NCI-H2029 (cell line): ENCODE measurements around the gene FKBP1C.
"Not testable (repeated sequence)": the region's sequence is repeated elsewhere in the genome, so short reads cannot be mapped to it uniquely, and the experiment has no call there.

Experiments
- DNase-seq: peaks from one replicate; lab custom pipeline; 2025; lab: John Stamatoyannopoulos, UW

FKBP1C gene

DNA sequence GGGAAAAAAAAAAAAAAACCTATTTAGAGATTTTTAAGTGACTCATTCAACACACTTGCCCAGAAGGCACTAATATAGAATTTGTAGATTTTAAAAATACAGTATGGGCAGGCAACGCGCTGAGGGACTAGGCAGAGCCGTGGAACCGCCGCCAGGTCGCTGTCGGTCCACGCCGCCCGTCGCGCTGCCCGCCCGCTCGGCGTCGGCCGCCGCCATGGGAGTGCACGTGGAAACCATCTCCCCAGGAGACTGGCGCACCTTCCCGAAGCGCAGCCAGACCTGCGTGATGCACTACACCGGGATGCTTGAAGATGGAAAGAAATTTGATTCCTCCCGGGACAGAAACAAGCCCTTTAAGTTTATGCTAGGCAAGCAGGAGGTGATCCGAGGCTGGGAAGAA is at the start of gene FKBP1C:
TSS of gene FKBP1C (plus strand) at position 127 of the 400 bp plus-strand sequence.
- not testable (repeated sequence) for DNase-seq

DNA sequence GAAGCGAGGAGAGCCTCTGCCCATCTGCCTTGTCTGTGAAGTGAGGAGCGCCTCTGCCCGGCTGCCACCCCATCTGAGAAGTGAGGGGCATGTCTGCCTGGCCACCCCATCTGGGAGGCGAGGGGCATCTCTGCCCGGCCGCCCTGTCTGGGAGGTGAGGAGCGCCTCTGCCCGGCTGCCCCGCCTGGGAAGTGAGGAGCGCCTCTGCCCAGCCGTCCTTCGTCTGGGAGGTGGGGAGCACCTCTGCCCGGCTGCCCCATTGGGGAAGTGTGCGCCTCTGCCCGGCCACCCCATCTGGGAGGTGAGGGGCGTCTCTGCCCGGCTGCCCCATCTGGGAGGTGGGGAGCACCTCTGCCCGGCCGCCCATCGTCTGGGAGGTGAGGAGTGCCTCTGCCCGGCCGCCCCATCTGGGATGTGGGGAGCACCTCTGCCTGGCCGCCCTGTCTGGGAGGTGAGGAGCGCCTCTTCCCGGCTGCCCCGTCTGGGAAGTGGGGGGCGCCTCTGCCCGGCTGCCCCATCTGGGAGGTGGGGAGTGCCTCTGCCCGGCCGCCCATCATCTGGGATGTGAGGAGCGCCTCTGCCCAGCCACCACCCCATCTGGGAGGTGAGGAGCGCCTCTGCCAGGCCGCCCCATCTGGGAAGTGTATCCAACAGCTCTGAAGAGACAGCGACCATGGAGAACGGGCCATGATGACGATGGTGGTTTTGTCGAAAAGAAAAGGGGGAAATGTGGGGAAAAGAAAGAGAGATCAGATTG is 47.0 kb upstream of the FKBP1C start:
- not testable (repeated sequence) for DNase-seq

DNA sequence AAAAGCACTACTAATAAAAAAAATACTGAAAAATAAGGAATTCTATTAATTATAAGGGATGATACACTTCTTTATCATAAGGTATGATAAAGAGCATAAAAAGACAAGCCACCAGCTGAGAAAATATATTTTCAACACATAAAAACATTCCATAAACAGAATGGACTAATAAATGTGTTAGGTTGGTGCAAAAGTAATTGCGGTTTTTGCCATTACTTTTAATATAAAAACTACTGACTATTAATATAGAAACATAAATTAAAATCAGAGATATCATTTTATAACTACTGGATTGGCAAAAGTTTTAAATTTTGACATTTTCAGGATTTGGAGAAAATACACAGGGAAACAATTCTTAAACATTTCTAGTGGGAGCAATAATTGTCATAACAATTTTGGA is 37.1 kb upstream of the FKBP1C start:
- no peak for DNase-seq

DNA sequence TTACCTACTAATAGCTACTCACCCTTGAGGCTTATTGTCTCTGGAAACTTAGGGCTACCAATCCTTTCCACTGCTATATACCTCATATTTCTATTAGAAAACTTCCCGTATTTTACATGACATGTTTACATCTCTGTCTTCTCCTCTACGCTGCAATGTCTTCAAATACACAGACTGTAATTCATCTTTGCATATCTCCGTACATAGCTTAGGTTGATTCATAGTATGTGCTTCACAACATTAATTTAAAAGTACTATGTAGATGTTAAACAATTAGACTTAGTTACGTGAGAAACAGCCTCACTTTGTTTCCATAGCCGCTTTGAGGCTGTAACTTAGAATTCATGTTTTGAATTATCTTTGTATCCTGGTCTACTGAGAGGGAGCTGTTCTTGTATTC is 35.1 kb upstream of the FKBP1C start:
- no peak for DNase-seq

DNA sequence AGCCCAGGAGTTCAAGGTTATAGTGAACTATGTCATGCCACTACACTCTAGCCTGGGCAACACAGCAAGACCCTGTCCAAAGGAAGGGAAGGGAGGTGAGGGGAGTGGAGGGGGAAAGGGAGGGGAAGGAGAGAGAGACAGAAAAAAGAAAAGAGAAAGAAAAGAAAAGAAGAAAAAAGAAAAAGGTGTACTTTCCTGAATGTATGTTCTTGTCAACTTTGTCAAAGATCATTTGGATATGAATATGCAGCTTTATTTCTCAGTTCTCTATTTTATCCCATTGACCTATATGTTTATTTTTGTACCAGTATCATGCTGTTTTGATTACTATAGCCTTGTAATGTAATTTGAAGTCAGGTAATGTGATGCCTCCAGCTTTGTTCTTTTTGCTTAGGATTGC is 30.9 kb upstream of the FKBP1C start:
- no peak for DNase-seq

DNA sequence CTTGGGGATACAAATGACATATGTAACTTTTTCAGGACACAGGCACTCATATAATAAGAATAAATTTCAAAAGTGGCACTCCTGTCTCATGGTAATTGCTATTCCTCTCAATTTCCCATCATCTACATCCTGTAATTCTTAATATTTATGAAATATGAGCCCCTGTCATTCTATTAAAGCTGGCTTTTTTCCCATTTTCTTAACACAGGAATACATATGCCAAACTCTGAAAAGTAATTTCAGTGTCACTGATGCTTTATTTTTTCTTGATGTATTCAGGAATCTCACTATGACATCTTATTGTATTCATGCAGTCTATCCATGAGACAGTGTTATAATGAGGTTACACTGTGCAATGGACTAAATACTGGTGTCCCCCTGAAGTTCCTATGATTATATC is 24.3 kb upstream of the FKBP1C start:
- DNase-seq: no peak

DNA sequence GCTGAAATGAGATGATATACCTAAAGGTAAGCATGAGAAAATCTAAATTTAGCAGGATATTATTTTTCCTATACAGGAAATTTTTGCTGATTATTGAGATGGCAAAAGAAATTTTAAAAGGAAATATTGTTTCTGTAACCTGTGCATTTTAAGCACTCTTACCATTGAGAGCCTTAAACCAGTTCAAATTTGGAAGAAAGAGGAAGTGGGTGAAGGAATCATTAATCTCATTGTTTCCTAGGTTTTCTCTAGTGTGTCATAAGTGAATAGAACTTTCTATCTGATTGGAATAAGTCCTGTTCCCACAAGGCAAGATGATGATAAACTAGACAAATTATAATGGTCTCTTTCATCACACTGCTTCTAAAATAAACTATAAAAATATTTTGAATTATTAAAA is 22.4 kb upstream of the FKBP1C start:
- DNase-seq: no peak

DNA sequence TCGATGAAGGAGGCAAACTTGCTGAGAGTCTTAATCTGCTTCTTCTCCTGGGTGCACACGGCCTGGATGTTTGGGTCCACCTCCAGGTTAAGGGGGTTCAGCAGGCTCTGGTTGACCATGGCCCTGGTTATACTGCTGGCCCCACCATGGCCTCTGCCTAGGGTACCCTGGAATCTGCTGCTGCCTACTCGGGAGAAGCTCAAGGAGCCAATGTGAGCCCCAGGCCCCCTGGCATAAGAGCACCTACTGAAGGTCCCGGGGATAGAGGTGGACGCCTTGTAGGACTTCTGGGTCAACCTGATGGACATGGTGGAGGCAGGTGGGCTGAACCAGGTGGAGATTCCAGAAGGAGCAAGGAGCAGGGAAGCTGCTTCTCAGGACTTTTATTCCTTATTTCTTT is 17.9 kb upstream of the FKBP1C start:
- DNase-seq: no peak

DNA sequence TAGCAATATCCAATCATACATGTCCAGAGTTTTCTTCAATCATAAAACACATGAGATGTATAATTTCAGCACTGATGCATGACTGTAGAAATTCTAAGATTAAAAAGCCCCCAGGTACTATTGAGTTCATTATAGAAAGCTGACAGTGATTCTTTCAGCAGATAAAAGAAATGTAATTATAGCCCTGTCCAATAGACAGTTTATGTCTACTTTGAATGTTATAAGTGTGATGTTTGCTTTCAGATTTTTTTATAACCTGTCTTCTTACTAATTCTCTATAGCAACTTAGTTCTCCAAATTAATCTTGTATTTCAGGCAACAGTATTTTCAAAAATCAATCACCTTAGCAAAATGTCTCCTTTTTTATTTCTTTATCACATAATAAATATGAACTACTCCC is 13.5 kb upstream of the FKBP1C start:
- DNase-seq: no peak

DNA sequence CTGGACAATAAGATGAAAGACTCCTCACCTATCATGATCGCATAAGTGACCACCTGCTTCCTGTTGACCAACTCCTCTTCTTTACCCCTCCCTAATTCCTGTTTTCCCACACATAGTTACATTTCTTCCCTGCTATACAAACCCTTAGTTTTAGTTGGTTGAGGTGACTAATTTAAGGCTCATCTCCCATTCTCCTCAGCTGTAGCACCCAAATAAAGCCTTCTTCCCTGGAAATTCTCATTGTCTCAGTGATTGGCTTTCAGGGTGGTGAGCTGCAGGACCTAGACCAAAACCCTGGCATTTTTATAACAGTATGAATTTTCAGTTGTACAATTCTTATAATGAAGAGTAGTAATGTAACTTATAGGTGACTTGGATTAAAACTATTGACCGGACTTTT is 2.1 kb downstream of the FKBP1C start:
- no peak for DNase-seq

DNA sequence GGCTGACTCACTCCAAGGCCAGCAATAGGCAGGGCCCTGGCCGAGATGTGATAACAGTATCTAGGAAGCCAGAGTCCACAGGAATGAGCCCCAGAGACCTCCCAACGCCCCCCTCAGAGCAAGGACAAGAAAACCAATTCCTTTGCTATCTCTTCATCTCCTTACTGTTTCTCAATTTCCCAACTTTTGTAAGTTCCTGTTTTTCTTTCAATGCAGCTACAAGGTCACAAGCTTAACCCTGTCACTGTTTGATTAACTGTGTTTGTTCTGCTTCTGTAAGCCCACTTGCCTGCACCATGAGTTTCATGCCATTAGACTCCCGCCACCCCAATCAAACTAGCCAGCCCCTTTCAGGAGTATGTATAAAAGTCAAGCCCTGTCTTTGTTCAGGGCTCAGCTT is 3.5 kb downstream of the FKBP1C start:
- no peak for DNase-seq

DNA sequence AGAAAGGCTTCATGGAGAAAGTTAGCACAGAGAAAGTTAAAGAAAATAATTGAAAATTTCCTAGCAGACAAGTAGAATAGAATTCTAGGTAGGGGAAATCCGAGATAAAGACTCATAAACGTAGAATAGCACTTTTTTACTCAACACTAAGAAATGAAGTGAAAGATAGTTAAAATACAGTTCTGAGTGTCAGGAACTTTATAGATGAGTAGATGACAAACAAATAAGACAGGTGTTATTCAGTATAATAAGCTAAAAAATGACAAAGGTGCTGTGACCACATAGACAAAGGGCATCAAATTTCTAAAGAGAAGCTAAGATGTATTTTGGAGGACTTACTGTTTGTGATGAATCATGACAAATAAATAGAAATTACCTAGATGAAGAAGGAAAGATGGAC is 12.9 kb downstream of the FKBP1C start:
- no peak for DNase-seq

DNA sequence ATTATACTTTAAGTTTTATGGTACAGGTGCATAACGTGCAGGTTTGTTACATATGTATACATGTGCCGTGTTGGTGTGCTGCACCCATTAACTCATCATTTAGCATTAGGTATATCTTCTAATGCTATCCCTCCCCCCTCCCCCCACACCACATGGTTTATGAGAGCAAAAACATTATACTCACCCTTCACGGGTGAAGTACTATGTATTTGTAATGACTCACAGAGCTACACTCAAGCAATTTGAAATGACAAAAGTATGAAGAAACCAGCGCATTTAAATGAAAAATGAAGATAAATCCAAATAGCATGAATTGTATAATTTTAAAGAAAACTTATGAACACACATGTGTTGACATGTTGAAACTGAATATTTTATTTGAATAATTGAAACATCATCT is 14.7 kb downstream of the FKBP1C start:
- not testable (repeated sequence) for DNase-seq

DNA sequence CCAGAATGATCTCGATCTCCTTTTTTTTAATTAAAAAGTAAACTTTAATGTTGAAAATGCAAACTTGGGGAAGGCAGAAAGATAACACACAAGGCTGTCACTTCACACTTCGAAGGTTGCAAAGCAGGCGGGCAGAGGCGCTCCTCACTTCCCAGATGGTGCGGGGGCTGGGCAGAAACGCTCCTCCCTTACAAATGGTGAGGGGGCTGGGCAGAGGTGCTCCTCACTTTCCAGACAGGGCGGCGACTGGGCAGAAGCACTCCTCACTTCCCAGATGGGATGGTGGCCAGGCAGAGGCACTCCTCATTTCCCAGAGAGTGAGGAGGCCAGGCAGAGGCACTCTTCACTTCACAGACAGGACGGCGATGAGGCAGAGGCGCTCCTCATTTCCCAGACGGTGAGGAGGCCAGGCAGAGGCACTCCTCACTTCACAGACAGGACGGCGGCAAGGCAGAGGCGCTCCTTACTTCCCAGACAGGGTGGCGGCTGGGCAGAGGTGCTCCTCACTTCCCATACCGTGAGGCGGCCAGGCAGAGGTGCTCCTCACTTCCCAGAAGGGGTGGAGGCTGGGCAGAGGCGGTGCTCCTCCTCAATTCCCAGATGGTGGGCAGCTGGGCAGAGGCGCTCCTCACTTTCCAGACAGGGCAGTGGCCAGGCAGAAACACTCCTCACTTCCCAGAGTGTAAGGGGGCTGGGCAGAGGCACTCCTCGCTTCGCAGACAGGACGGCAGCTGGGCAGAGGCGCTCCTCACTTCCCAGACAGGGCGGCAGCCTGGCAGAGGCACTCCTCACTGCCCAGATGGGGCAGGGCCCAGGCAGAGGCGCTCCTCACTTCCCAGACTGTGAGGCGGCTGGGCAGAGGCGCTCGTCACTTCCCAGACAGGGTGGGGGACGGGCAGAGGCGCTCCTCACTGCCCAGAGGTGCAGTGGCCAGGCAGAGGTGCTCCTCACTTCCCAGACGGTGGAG is 16.9 kb downstream of the FKBP1C start:
- DNase-seq: not testable (repeated sequence)

DNA sequence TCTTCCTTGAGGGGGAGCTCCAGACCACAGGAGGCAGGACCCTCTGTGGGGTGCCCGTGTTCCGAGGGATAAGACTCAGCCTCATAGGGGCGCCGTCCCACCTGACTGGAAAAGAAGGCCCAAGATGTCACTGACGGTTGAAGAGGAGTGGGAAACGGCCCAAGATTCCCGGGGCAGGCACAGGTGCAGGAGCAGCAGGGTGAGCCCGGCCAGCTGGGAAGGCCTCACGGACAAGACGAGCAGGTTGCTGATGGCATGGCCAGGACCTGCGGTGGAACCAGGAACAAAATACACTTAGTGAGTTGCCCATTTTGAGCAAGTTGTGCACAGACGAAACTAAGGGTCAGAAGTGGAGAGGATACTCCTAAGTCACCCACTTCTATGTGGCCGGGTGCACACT is 18.8 kb downstream of the FKBP1C start:
- DNase-seq: not testable (repeated sequence)

DNA sequence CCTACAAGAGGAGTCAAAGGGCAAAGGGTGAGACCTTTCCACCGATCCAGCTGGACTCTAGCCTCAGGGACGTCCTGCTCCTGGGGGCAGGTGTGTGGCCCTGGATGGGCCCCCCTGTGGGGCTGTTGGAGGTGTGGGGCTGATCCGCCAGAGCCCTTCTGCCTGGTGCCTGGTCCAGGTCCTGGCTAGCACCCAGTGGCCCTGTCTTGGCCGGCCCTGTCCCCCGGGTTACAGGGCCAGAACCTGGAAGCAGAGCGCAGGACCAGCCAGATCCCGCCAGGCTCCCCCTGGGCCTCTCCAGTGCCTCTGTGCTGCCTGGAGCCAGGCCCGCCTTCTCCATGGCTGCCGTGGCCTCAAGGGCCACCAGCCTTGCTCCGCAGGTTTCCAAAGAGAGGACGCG is 19.2 kb downstream of the FKBP1C start:
- DNase-seq: not testable (repeated sequence)

DNA sequence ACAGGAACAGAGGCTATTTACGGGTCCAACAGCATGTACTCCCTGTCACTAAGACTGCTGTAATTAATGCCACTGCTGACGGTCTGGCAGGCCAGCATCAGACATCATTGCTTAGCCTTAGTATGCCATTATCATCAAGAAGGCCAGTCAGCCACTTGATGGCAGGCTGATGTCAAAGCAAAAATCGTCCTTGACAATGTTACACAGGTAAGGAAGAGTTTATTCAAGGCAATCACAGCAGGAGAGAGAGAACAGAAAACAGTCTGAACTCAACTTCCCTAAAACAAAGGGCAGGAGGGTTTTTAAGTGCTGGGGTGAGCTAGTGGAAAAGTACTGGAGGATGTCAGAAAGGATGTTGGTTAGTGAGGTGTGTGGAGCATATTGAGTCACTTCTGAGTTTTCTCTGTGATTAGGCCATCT is 25.1 kb downstream of the FKBP1C start:
- DNase-seq: no peak

DNA sequence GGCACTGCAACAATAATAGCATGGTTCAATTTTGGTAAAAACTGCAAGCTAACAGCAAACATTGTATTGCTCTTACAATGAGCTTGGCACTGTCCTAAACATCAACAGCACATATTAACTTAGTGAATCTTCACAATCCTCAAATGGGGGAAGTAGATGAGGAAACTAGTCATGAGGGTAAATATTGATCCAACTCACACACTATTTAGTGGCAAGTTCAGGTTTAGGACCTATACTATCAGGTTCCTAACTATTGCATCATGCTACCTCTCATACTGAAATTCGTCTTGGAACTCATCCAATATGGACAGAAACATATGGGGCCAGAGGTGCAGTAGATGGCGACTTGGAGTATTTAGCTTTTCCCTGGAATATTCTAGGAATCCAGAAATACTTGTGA is 34.2 kb downstream of the FKBP1C start:
- DNase-seq: no peak

DNA sequence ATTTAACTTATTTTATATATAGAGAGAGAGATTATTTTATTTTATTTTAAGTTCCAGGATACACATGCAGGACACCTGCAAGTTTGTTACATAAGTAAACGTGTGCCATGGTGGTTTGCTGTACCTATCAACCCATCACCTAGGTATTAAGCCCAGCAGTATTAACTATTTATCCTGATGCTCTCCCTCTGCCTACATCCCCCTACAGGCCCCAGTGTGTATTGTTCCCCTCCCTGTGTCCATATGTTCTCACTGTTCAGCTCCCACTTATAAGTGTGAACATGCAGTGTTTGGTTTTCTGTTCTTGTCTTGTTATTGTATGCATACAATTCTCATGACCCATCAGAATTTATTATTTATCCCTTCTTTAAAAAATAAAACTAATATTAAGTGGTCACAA is 34.6 kb downstream of the FKBP1C start:
- no peak for DNase-seq

DNA sequence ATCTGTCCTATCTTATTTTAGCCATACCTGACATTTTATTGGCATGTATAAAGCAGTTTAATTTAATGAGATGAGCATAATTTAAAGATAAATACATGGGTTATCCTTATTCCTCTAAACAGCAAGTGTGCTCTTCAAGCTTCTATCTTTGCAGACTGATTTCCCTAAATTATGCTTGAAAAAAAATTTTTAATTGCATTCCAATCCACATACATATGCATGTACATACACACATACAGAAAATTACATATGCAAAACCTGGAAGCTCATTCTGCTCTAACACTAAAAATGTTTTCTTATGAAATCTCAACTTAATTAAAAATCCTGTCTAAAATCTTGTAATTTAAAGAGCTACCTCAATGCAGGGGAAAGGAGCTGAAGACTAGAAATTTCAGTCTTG is 35.3 kb downstream of the FKBP1C start:
- DNase-seq: no peak

DNA sequence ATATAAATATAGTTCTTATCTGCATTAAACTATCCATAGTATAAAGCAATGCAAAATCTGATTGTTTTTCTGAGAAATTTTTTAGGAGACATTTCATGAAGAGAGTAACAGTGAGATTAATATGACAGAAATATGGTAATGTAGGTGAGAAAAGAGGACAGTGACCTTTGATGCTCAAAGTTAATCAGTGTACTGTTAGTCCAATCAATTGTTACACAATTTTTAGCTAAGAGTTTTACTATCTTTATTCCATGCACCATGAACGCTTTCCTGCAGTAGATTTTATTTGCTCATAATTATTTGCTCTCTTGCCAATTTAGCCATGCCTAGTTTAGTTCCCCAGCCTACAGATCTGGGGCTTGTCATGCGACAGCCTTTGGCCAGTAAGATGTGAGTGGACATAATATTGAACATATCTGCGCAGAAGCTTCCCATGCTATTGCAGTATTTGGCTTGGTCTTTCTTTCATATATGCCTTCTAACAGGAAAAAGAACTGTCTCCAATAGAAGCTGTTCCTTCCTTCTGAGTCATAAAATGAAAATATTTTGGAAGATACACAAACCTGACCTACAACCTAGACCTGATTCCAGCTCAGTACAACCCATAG is 38.7 kb downstream of the FKBP1C start:
- DNase-seq: no peak

DNA sequence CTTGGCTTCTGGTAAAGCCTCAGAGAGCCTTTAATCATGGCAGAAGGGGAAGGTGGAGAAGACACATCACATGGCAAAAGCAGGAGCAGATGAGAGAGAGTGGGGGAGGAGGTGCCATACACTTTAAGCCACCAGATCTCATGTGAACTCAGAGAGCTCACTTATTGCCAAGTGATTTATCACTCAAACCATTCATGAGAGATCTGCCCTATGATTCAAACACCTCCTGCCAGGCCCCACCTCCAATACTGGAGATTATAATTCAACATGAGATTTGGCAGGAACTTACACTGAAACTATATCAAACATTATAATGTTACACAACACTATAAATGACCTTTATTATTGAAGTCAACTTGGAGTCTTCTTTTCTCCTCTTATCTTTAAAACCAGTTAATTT is 47.9 kb downstream of the FKBP1C start:
- DNase-seq: no peak

DNA sequence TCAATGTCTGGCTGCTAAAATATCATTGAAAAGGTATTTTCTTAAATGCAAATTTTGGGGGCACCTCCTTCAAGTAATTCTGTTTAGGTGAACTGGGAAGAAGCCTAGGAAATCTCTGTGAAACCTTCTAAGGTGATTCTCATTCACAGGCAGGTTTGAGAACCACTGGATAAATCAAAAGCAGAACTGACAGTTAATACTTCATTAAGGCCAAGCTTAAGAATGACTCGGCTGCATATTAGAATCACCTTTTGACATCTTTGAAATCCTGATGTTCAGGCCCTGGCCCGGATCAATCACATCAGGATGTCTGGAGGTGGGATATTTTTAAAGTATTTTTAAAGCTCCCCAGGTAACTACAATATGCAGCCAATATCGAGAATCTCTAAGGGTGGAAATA is 50.6 kb downstream of the FKBP1C start:
- no peak for DNase-seq
